Brain microvascular endothelial cell (primary cell): ENCODE data around the gene MGST2.
"Not testable (repeated sequence)": the region's sequence is repeated elsewhere in the genome, so short reads cannot be mapped to it uniquely, and the experiment has no call there.

ENCODE experiments used
- DNase-seq: peaks from one replicate; pipeline ENCODE4 v3.0.0-alpha.2; 2020
- H3K27ac ChIP-seq: fragments of 250-450 bp; sonication (Bioruptor Pico); 2 replicates; pipeline ENCODE4 v1.5.1; 2020; ENCODE audit warnings: mild to moderate bottlenecking, moderate library complexity
- H3K27me3 ChIP-seq: fragments of 250-450 bp; sonication (Bioruptor Pico); replicated peaks from 2 replicates; pipeline ENCODE4 v1.5.1; 2020; ENCODE audit warnings: mild to moderate bottlenecking
- H3K36me3 ChIP-seq: fragments of 250-450 bp; sonication (Bioruptor Pico); replicated peaks from 2 replicates; pipeline ENCODE4 v1.5.1; 2020; ENCODE audit warnings: mild to moderate bottlenecking
- H3K4me3 ChIP-seq: 2 replicates; pipeline ENCODE4 v1.5.1; 2011; ENCODE audit warnings: low read depth, mild to moderate bottlenecking, control low read depth, low read length, moderate library complexity
- CTCF ChIP-seq: IDR thresholded peaks from 2 replicates; pipeline ENCODE4 v1.5.1; 2011; ENCODE audit warnings: low read depth, mild to moderate bottlenecking, moderate library complexity, low read length, control low read depth, inconsistent platforms; ENCODE audit errors: missing control alignments
- in situ Hi-C: cut with HindIII; loops from 2 replicates; pipeline ENCODE4 v1.10.0; 2017; ENCODE audit warnings: low sequenced_read_pairs, low pct_ligation_motif_present

Gene MGST2

GRCh38 chr4:139696491-139696890 lies 30.9 kb downstream of the MGST2 start:
- TF ChIP-seq CTCF: no peak
- no peaks in the 10 kb centered on the region for H3K27me3 ChIP-seq
- in situ Hi-C loops: no loop called here
- H3K4me3 ChIP-seq: no peak overlapping the region
- H3K27ac ChIP-seq: no peak overlapping the region
- no peak for DNase-seq
- H3K36me3 ChIP-seq: no peaks in the 10 kb centered on the region

GRCh38 chr4:139698167-139698925 lies 32.7 kb downstream of the MGST2 start:
- DNase-seq, H3K27ac ChIP-seq, H3K27me3 ChIP-seq, H3K4me3 ChIP-seq, in situ Hi-C loops, H3K36me3 ChIP-seq: not testable (repeated sequence)
- peak; percentile 41 for TF ChIP-seq CTCF

- no peak for TF ChIP-seq CTCF
- in situ Hi-C loops: no loop called here
- H3K27me3 ChIP-seq: no peaks in the 10 kb centered on the region
- peaks cover 4% of the 10 kb centered on the region for H3K36me3 ChIP-seq
- DNase-seq: no peak
- H3K4me3 ChIP-seq: no peak overlapping the region
- H3K27ac ChIP-seq: no peak overlapping the region
Measured at GRCh38 chr4:139700568-139700967, 34.9 kb downstream of the MGST2 start.

- DNase-seq: peak; percentile 19
- in situ Hi-C loops: no loop called here
- no peaks in the 10 kb centered on the region for H3K27me3 ChIP-seq
- no peak overlapping the region for H3K27ac ChIP-seq
- H3K4me3 ChIP-seq: no peak overlapping the region
- H3K36me3 ChIP-seq: peaks cover 4% of the 10 kb centered on the region
- TF ChIP-seq CTCF: peak; percentile 51
Measured at GRCh38 chr4:139704915-139705485, 39.4 kb downstream of the MGST2 start.

- no peak for DNase-seq
- H3K27ac ChIP-seq: no peak overlapping the region
- TF ChIP-seq CTCF: no peak
- no peaks in the 10 kb centered on the region for H3K36me3 ChIP-seq
- in situ Hi-C loops: no loop called here
- no peak overlapping the region for H3K4me3 ChIP-seq
- H3K27me3 ChIP-seq: no peaks in the 10 kb centered on the region
Measured at GRCh38 chr4:139709660-139710059, 44.0 kb downstream of the MGST2 start.
